Stimulated activated CD4-positive, alpha-beta T cell treated with anti-CD3 and anti-CD28 coated beads, Interleukin-1b, Interleukin-23, amount 100 ng/mL, for 24 hours (primary cell): ENCODE data around the gene TERB2.
"Not testable (repeated sequence)": the region's sequence is repeated elsewhere in the genome, so short reads cannot be mapped to it uniquely, and the experiment has no call there.

ENCODE experiments used
- DNase-seq, 4 experiments: peaks; one replicate each; pipeline ENCODE4 v3.0.0-alpha.2; 2020; ENCODE audit warnings: low read depth in 4 of 4, low spot score in 1 of 4

TERB2 gene

GRCh38 chr15:45001180-45001579, 44.7 kb downstream of the TERB2 start:
- DNase-seq = not testable (repeated sequence)

GRCh38 chr15:45003731-45004410, 47.4 kb downstream of the TERB2 start:
- DNase-seq = not testable (repeated sequence)

GRCh38 chr15:45004590-45005175, 48.2 kb downstream of the TERB2 start:
- not testable (repeated sequence) for DNase-seq

GRCh38 chr15:45009046-45009445, 52.6 kb downstream of the TERB2 start:
- DNase-seq = no peak

GRCh38 chr15:45015114-45015513, 58.6 kb downstream of the TERB2 start:
- not testable (repeated sequence) for DNase-seq

- not testable (repeated sequence) for DNase-seq
Observed at GRCh38 chr15:45020222-45020900, 63.9 kb downstream of the TERB2 start.

- DNase-seq = not testable (repeated sequence)
Observed at GRCh38 chr15:45020901-45021259, 64.4 kb downstream of the TERB2 start.

- no peak for DNase-seq
Observed at GRCh38 chr15:45021348-45021747, 64.9 kb downstream of the TERB2 start.

- peak; percentile 85 to 91 (median 90) for DNase-seq
Observed at GRCh38 chr15:45022871-45023658, 66.6 kb downstream of the TERB2 start, which contains the start of gene SORD. Gene SORD (plus strand): TSS chr15:45023195. CDS start chr15:45023284, 89 bp downstream.

GRCh38 chr15:45023659-45024225, 67.3 kb downstream of the TERB2 start:
- DNase-seq = no peak

- DNase-seq = not testable (repeated sequence)
Observed at GRCh38 chr15:45024649-45025048, 68.2 kb downstream of the TERB2 start.

- DNase-seq = not testable (repeated sequence)
Observed at GRCh38 chr15:45025627-45026026, 69.1 kb downstream of the TERB2 start.

- no peak for DNase-seq
Observed at GRCh38 chr15:45026651-45027190, 70.2 kb downstream of the TERB2 start.

GRCh38 chr15:45027220-45027619, 70.7 kb downstream of the TERB2 start:
- no peak for DNase-seq
